Measurements from ENCODE around the gene LGALS1.
A peak's percentile ranks its signal among the peaks of the same experiment; 100 is the strongest.

The LGALS1 gene

DNA sequence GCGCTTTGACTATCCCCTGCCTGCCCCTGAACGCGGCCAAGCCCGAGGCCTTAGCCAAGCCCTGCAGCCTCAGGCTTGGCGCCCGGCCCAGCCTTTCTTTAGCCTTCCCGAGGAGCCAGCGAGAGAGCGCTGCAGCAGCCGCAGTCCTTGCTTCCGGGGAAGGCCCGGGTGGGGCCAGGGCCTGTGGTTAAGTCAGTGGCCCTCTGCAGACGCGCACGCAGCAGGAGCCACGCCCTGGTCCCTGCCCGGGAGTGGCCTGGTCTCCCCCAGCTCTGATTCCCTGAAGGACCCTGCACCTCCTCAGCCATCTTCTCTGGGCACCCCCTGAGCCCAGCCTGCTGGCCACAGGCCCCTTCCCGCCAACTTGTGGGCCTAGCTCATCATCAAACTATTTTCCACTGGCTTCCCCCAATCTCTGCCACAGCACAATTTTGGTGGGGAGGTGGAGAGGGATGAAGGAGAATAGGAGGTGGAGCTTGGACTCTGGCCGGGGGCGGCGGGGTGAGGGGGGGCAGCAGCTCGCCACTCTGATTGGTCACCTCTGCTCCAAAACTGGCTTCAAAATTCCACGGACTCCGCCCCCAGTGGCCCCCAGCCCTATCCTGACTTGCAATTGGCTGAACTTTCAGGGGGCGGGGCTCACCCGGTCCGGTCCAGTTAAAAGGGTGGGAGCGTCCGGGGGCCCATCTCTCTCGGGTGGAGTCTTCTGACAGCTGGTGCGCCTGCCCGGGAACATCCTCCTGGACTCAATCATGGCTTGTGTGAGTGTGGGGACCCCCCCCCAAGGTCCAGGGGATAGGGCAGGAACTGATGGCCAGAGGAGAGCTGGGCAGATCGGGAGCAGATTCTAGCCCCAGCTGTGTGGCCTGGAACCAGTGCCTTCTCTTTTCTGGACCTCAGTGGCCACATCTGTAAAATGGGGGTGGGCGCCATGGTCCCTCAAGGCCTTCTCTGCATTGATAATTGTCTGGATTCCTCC is at the start of gene LGALS1:
LGALS1 (plus strand) TSS at position 686 of the 979 bp plus-strand sequence; CDS start at position 753, 67 bp downstream.
- peak; percentile 99 for DNase-seq (ENCODE audit: low read depth)

DNA sequence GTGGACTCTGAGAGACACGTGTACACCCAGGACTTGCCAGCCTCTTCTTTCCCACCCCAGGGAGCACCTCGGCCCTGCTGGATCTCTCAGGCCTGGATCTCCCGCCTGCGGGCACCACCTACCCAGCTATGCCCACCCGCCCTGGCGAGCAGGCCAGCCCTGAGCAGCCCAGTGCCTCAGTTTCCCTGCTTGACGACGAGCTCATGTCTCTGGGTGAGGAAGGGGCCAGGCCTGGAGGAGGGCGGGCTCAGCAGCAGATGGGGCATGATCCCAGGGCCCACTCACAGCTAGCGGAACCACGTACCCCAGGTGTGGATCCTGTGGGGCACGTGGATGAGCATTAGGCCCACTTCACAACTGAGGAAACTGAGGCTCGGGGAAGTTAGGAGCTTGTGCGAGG is 49.7 kb upstream of the LGALS1 start:
- DNase-seq (ENCODE audit: low read depth), result no peak

DNA sequence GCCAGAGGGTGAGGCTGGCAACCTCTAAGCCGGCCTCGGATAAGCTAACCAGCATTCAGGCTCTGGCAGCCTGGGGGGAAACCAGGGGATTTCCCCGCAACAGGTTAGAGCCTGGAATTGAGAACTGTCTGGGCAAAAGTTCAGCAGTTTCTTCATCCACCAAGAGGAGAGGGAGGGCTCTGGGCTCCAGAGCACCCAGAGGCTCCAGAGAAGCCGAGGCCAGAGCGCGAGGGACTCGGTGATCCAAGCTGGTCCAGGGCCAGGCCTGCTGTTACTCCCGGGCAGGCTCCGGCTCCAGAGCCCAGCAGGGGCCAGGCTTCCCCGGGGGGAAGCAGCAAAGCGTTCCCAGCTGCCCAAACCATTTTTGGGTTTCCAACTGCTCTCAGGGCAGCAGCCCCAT is 49.3 kb upstream of the LGALS1 start:
- no peak for DNase-seq (ENCODE audit: low read depth)

DNA sequence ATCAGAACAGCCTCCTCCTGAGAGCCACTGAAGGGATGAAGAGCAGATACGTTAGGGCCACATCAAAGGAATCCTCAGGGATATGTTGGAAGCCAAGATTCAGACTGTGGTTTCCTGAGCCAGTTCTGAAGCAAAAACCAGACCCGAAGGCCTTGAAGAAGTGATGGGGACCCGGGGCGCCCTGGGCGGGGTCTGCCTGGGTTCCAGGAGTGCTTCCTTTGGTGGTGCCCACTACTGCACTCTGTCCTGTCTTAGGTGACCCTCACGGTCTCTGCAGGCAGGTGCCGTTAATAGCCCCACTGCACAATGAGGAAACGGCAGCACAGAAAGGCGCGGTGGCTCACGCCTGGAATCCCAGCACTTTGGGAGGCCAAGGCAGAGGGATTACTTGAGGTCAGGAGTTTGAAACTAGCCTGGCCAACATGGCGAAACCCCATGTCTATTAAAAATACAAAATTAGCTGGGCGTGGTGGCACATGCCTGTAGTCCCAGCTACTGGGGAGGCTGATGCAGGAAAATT is 48.8 kb upstream of the LGALS1 start:
- no peak for DNase-seq (ENCODE audit: low read depth)

DNA sequence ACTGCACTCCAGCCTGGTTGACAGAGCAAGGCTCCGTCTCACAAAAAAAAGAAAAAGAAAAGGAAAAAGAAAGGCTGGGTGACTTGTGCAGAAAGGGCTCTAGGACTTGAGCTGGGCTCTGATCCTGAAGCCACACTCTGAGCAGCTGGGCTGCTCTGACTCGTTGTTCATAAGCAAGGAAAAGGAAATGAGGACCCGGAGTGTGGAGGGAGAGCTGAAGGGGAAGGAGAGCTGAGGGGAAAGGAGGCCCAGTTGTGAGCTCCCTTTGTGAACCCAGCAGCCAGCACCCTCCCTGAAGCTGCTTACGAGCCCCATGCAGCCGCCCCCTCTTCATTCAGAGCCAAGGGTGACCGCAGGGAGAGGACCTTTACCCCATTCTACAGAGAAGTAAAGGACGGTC is 48.3 kb upstream of the LGALS1 start:
- DNase-seq (ENCODE audit: low read depth), result peak; percentile 31

DNA sequence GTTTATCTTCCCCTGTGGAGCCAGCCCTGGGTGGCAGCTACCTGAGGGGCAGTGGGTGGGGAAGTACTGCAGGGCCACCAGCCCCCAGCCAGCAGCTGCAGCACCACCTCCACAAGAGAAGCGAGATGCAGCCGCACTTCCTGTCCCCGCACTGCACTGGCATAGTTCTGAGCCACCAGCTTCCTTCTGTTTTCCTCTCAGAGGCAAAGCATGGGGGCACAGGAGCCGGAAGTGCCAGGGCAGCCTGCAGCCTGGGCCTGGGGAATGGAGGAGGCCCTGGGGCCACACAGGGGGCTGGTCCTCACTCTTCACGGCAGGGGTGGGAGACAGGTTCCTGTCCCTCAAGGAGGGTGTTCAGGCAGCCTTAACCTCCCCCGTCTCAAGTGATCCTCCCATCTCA is 47.9 kb upstream of the LGALS1 start:
- DNase-seq (ENCODE audit: low read depth), result no peak

DNA sequence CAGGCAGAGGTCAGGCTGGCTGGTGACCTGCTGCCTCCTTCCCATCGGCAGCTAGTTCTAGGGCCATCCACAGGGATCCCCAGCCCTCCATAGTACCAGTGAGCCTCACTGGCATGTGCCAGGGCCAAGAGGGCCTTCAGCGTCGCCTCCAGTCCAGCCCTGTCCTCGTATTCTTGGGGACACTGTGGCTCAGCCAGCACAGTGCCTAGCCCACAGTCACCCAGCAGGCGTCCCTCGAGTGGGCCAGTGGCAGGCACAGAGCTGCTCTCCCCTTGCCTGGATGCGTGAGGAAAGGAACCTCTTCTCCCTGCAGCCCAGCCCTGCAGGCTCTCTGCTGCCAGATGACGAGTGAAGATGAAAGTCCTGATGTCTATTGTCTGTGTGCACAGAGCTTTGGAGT is 46.6 kb upstream of the LGALS1 start:
- no peak for DNase-seq (ENCODE audit: low read depth)

DNA sequence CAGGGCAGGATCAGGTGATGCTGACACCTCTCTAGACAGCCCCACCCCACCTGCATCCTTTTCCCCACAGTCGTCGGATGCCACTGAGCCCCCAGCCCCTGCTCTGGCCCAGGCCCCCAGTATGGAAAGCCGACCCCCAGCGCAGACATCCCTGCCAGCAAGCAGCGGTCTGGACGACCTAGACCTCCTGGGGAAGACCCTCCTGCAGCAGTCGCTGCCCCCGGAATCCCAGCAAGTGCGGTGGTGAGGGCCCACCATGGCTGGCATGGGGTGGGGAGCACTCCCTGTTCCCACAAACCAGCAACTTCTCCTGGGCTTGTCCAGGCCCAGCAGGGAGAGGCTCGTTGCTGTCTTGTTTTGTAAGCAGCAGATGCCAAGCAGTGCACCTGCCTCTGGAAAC is 45.5 kb upstream of the LGALS1 start:
- DNase-seq (ENCODE audit: low read depth), result no peak

DNA sequence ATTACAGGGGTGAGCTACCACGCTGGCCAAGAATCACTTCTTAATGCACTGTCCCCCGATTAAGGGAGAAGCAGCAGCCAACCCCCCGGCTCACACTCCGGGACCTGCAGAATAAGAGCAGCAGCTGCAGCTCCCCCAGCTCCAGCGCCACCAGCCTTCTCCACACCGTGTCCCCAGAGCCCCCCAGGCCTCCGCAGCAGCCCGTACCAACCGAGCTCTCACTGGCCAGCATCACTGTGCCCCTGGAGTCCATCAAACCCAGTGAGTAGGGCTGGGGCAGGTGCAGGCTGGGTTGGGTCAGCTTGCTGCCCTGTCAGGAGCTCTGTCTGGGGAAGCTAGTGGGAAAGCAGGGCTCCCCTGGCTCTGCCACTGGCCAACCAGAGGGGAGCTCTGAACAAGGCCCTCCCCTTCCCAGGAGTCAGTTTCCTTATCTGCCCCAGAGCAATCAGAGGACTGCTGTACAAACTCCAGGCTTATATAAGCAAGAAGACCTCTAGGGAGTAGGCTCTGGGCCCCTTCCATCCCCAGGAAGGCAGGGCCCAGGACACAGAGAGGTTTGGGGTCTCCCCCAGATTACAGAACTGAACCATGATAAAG is 44.5 kb upstream of the LGALS1 start:
- no peak for DNase-seq (ENCODE audit: low read depth)

DNA sequence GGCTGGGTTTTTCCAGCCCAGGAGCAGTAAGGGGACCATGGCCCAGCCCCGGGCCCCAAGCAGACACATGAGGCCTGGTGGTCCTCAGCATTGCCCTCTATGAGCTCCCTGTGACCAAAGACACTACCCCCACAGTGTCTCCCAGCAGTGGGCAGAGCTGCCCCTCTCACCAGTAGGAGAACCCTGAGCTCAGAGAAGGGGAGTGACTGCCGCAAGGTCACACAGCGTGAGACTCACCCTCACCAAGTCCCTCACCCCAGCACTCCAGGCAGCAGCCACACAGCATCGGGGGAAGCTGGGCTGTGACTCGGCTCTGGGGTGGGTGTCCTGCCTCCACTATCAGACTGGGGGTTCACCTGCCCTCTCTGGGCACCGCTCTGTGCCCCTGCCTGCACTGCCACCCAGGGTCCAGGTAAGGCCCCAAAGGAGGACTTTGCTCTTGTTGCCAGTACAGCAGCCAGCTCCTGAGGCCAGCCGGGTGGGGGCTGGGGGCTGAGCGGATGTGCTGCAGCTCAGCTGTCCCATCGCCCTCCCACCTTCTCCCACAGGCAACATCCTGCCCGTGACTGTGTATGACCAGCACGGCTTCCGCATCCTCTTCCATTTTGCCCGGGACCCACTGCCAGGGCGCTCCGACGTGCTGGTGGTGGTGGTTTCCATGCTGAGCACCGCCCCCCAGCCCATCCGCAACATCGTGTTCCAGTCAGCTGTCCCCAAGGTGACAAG is 43.8 kb upstream of the LGALS1 start:
- DNase-seq (ENCODE audit: low read depth), result no peak

DNA sequence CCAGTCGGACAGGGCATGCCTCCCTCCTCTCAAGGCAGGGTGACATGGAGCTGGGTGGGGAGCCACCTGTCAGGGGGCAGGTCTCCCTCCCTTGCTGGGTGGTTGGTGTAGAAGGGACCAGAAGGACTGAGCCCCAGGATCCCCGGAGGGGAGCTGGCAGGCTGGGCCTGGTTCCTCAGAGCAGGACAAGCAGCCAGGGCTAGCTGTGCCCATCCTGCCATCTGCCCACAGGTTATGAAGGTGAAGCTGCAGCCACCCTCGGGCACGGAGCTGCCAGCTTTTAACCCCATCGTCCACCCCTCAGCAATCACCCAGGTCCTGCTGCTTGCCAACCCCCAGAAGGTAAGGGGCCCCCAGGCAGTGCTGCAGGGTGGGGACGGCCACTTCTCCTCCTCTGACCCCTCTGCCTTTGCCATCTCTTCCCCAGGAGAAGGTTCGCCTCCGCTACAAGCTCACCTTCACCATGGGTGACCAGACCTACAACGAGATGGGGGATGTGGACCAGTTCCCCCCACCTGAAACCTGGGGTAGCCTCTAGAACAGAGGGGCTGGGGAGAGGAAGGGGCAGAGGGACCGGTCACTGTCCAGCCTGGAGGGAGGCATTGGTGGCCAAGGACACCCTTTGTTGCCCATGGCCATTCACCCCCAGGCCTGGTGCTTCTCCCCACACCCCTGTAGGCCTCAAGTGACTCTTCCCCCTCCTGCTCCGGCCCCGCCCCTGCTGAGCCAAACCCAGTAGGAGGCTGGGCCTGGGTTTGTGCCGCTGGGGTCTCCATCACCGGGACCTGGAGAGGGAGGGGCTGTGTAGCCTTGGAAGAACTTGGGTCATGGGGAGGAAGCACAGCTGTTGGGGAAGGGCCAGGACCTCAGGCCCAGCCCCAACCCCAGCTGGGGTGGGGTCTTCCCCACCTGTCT is 43.0 kb upstream of the LGALS1 start:
- no peak for DNase-seq (ENCODE audit: low read depth)

DNA sequence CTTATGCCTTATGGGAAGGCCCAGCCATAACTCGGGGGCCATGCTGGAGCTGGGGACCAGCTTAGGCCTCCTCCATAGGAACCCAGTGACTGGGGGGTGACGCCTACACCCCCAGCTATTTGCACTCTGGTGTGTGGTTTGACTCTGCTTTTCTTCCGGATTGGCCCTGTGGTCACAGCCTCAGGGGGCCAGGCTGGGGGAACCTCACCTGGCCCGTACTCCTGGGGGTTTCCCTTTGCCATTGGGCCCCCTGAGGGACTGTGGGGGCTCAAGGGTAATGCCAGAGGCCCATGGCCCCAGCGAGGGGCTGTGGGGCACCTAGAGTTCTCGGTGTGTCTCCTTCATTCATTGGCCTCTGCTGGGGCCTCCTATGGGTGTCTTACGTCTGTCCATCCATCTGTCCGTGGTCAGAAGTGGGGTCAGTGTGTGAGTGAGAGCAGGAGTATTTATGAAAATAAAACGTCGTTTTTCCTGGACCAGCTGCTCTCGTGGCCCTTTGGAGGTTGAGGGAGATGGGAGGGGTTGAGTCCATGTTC is 42.3 kb upstream of the LGALS1 start:
- no peak for DNase-seq (ENCODE audit: low read depth)

DNA sequence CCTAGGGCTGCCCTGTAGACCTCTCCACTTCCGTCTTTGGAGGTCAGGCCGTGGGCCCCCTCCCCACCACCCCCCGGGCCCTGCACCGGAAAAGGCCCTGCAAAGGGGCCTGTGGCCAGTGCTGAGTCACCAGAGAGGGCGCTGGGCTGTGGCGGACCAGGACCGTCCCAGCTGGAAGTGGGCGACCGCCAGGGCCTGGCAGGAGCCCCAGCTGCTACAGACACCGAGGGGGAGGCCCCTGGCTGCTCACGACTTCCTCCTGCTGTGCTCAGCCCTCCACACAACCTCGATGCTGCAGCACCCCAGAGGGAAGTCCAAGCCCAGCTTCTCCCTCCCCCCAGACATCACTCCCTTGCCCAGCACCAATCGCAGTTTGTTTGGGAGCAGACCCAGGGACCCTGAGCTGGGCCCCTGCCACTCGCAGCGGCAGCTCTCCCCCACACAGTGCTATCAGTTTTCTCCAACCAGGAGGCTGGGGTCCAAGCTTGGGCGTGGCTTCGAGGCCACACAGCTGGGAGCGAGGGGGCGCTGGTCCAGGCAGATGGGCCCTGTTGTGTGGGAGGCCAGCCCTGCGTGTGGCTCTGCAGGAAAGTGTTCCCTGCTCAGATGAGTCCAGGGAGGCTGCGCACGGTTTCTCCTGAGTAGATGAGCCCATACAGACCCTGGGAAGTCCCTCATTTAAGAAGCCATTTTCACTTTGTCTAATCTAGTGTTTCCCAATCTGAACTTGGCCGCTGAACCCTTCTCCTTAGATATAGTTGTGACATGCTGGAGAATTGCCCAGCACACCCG is 41.6 kb upstream of the LGALS1 start:
- DNase-seq (ENCODE audit: low read depth), result peak; percentile 91

DNA sequence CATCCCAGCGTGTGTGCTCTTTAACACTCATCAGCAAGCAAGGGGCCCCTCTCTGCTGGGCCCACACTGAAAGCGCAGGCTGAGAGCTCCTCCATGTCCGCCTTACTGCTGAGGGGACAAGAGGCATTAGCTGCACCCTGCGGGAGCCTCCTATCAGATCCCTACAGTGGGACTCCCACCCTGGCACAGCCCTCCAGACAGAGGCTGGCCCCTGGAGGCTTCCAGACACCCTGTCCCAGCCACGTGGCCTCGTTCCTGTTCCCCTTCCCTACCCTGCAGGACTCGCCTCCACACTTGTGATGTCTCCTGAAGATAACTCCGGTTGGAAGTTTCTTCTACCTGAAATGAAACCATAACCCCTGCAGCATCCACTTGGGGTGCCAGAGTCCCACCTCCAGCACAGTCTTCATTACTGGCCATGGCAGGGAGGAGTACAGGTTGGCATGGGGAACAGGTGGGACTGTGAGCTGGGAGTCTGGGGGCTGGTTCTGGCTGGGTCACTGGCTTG is 41.0 kb upstream of the LGALS1 start:
- no peak for DNase-seq (ENCODE audit: low read depth)

DNA sequence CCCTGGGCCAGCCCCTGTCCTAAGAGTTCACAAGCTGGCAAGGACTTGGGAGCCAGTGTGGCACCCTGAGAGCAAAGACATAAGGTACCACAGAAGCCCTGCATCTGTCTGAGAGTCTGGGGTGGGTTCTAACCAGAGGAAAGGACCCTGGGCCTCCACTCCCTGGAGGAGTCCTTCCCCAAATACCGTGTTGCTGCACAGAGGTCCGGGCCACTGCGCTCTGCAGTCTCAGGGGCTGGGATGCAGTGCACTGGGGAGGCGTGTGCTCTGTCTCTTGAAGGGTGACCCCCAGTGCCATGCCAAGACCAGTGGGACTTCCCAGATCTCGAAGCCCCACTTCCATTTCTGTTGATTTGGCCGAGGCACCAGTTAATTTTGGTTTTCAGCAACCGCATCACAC is 40.3 kb upstream of the LGALS1 start:
- no peak for DNase-seq (ENCODE audit: low read depth)

DNA sequence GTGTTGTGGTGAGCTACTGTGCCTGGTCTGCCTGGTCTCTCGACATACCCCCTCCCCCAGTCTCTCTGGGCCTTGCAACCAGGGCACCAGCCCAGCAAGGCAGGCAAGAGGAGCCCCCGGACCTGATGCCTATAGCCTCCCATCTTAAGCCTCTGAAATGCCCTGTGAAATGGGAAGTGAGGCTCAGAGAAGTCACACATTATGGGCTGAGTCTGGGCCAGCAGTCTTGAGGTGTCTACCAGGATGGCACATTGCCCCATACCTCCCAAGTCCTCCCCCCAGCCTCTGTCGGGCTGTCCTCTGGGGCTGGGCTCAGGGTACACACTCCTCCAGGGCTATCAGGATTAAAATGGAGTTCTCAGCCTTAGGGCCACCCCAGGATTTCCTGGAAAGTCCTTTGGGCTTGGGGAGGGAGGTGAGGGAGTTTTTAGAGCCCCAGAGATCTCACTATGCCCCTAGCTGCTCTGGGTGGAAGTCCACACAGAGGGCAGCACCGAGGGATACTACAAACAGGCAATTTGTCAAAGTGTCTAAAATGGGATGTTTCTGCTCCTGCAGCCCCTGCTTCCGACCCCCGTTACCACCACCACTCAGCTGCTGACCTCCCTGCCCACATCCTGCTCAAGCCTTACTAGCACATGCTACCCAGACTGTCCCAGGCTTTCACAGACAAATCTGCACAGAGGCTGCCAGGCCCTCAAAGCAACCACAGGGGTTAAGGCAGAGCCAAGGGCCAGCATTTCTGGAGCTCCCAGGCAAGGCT is 39.1 kb upstream of the LGALS1 start:
- DNase-seq (ENCODE audit: low read depth), result peak; percentile 82

DNA sequence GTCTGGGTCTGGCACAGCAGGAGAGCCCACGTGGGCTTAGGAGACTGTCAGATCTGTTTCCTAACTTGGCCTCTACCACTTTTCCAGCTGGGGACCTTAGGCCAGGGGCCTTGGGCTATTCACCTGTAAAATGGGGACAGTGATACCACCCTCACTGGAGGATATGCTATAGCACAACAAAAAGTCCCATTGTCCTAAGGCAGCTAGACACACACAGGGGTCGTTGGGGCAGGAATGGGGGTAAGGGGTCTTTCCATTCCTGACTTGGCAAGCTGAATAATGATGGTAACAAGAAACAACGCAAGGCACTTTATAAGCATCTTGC is 38.5 kb upstream of the LGALS1 start:
- no peak for DNase-seq (ENCODE audit: low read depth)

DNA sequence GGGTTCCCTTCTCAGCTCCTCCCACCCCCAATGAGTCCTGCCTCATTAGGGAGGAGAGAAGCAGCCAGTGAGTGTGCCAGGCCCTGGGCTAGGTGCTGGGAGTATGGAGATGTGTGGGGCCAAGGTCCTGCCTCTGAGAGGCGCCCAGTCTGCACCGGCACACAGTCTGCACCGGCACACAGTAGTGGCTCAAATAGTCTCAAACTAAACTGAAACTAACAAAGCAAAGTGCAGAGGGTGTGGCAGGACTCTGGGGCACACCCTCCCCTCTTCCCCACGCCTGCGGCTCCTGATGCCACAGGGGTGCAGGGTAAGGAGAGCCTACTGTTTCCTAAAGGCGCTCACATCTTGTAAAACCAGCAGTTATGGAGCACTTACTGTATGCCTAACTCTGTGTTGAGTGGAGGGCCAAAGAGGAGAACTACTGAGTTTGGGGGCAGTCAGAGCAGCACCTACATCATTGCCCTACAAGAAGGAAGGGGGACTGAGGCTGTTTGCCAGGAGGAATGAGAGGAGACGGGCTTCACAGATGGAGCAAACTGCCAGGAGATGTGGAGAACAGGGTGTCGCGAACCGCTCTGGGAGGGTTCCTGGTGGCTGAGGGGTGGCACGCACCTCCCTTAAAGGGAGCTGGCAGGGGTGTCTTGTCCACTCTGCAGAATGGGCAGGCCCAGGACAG is 36.9 kb upstream of the LGALS1 start:
- DNase-seq (ENCODE audit: low read depth), result no peak
